ENCODE results near the gene PAX2.

The PAX2 gene

DNA sequence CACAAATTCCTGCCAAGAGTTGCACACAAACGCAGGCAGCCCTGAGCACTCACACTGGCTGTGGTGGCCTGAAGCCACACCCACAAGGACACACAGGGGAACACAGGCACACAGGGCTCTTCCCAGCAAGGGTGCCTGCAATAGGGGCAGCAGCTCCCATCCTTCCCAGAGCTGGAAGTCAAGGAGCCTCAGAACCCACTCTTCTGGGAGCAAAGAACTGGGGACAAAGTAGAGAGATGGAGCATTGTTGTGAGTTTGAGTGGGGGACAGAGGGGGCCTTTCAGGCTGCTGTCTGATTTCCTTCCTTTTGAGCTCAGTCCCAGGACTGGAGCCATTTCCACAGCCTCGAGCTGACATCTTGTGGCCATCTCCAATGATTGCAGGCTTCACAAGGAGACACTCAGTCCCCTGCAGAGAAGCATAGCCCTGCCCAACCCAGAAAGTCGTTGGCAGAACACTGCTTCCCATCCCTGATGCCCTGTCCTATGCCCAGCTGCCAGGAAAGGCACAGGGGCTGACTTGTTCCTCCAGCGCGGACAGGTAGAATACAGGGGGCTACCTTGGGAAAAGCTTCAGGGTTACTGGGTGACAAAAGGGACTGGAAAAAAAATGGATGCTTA, 133.0 kb downstream of the PAX2 start:
- DNase-seq (ENCODE audit: low spot score): peak; percentile 71

Data from D341Med (cell line).